Smooth muscle cell (in vitro differentiated cells): ENCODE measurements around the gene SORCS1. TPM values are rescaled to one million over a fixed set of nuclear protein-coding genes. Genes with fewer than 3 reads are reported as not detected.

Experiments
- DNase-seq: peaks from one replicate; lab custom pipeline; 2025; ENCODE audit not compliant: unreplicated experiment; lab: John Stamatoyannopoulos, UW
- H2AFZ ChIP-seq: fragments of 200-600 bp; sonication (generic); 2 replicates; pipeline ENCODE4 v1.6.0; 2016; ENCODE audit warnings: antibody characterized with exemption, low read depth, mild to moderate bottlenecking
- H3F3A ChIP-seq: fragments of 200-600 bp; sonication (generic); 2 replicates; pipeline ENCODE4 v1.6.0; 2017; ENCODE audit warnings: antibody characterized with exemption, low read depth
- H3K27ac ChIP-seq: fragments of 200-600 bp; sonication (generic); 2 replicates; pipeline ENCODE4 v1.5.1; 2016; ENCODE audit warnings: low read depth, mild to moderate bottlenecking
- H3K27me3 ChIP-seq: fragments of 200-600 bp; sonication (generic); 2 replicates; pipeline ENCODE4 v1.6.1; 2016; ENCODE audit warnings: low read depth, mild to moderate bottlenecking
- H3K36me3 ChIP-seq: fragments of 200-600 bp; sonication (generic); 2 replicates; pipeline ENCODE4 v1.5.1; 2016; ENCODE audit warnings: low read depth
- H3K4me1 ChIP-seq: fragments of 200-600 bp; sonication (generic); 2 replicates; pipeline ENCODE4 v1.5.1; 2016; ENCODE audit warnings: low read depth
- H3K4me2 ChIP-seq: fragments of 200-600 bp; sonication (generic); 2 replicates; pipeline ENCODE4 v1.6.0; 2016; ENCODE audit warnings: mild to moderate bottlenecking
- H3K4me3 ChIP-seq: fragments of 200-600 bp; sonication (generic); 2 replicates; pipeline ENCODE4 v1.5.1; 2016; ENCODE audit warnings: mild to moderate bottlenecking
- H3K79me2 ChIP-seq: fragments of 200-600 bp; sonication (generic); 2 replicates; pipeline ENCODE4 v1.6.0; 2016; ENCODE audit warnings: low read depth, mild to moderate bottlenecking
- H3K9ac ChIP-seq: fragments of 200-600 bp; sonication (generic); 2 replicates; pipeline ENCODE4 v1.6.0; 2016; ENCODE audit warnings: low read depth
- H3K9me3 ChIP-seq: fragments of 200-600 bp; sonication (generic); replicated peaks from 2 replicates; pipeline ENCODE4 v1.5.1; 2016; ENCODE audit warnings: low read depth
- H4K20me1 ChIP-seq: fragments of 200-600 bp; sonication (generic); 2 replicates; pipeline ENCODE4 v1.6.0; 2016; ENCODE audit warnings: low read depth
- WGBS: methylation state at CpG from one replicate; pipeline ENCODE4 v1.1.7; 2016; ENCODE audit warnings: low lambda C conversion rate; 5-methylcytosine and 5-hydroxymethylcytosine counted together
- polyA plus RNA-seq: library from polyadenylated mRNA; unstranded; fragments of >200 nt; fragmentation: Nextera tagmentation; extraction: Ambion mirVana; gene quantifications from 2 replicates; pipeline ENCODE4 v1.2.1, GENCODE V29; 2016
- total RNA-seq: library from RNA; depleted of rRNA; stranded (reverse); fragments of >200 nt; gene quantifications from 2 replicates; pipeline ENCODE4 v1.2.3, GENCODE V29; 2014
- TF ChIP-seq, protein P1 (sequence below): fragments of 200-600 bp; sonication (generic); IDR thresholded peaks from 2 replicates; pipeline ENCODE4 v1.5.1; 2017; ENCODE audit warnings: borderline replicate concordance, mild to moderate bottlenecking, antibody characterized with exemption; ENCODE audit not compliant: insufficient read depth, poor library complexity, severe bottlenecking

Gene SORCS1
- total and polyA plus RNA-seq, 2 experiments from 2014 or later, result 0.67 TPM; not detected in 1

DNA sequence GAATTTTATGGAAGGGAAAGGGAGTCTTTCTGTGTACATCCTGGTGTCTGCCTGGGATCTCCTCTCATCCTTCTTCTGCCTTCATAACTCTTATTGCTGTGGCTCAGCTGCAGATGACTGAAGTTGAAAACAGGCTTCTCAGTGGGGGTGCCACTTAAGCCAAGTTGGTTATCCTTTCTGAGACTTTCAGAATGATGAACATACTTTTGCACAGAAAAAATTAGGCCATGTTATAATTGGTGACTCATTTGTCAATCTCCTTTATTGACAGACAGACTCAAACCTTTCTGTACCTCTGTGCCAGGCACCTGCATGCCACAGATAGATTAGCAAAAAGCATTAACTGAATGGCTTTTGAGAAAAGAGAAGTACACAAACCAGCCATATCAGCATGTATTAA is 430.3 kb downstream of the SORCS1 start:
- no peaks in the 10 kb centered on the region for H3K36me3 ChIP-seq
- TF ChIP-seq, protein P1, sequence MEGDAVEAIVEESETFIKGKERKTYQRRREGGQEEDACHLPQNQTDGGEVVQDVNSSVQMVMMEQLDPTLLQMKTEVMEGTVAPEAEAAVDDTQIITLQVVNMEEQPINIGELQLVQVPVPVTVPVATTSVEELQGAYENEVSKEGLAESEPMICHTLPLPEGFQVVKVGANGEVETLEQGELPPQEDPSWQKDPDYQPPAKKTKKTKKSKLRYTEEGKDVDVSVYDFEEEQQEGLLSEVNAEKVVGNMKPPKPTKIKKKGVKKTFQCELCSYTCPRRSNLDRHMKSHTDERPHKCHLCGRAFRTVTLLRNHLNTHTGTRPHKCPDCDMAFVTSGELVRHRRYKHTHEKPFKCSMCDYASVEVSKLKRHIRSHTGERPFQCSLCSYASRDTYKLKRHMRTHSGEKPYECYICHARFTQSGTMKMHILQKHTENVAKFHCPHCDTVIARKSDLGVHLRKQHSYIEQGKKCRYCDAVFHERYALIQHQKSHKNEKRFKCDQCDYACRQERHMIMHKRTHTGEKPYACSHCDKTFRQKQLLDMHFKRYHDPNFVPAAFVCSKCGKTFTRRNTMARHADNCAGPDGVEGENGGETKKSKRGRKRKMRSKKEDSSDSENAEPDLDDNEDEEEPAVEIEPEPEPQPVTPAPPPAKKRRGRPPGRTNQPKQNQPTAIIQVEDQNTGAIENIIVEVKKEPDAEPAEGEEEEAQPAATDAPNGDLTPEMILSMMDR, result no peak
- H4K20me1 ChIP-seq, result no peaks in the 10 kb centered on the region
- H3F3A ChIP-seq, result no peaks in the 10 kb centered on the region
- H3K4me3 ChIP-seq, result no peak overlapping the region
- H2AFZ ChIP-seq, result no peak overlapping the region
- H3K9ac ChIP-seq, result no peak overlapping the region
- H3K27me3 ChIP-seq, result no peaks in the 10 kb centered on the region
- H3K9me3 ChIP-seq, result no peaks in the 10 kb centered on the region
- no peaks in the 10 kb centered on the region for H3K4me1 ChIP-seq
- H3K4me2 ChIP-seq, result no peak overlapping the region
- DNase-seq, result no peak
- no peaks in the 10 kb centered on the region for H3K79me2 ChIP-seq
- H3K27ac ChIP-seq, result no peak overlapping the region

GRCh38 chr10:106728232-106728631 is 436.3 kb downstream of the SORCS1 start:
- TF ChIP-seq, protein P1, result no peak
- Histone ChIP-seq H3K27ac (no peak overlapping the region), H3K27me3 (no peaks in the 10 kb centered on the region), H2AFZ (no peak overlapping the region), H3K9me3 (no peaks in the 10 kb centered on the region), H3K4me1 (no peaks in the 10 kb centered on the region), H3K79me2 (no peaks in the 10 kb centered on the region), H3K36me3 (no peaks in the 10 kb centered on the region), H3K9ac (no peak overlapping the region), H3F3A (no peaks in the 10 kb centered on the region), H3K4me2 (no peak overlapping the region), H3K4me3 (no peak overlapping the region), H4K20me1 (no peaks in the 10 kb centered on the region)
- WGBS, result 90% methylated on average over 2 of the region's 2 CpGs
- no peak for DNase-seq

DNA sequence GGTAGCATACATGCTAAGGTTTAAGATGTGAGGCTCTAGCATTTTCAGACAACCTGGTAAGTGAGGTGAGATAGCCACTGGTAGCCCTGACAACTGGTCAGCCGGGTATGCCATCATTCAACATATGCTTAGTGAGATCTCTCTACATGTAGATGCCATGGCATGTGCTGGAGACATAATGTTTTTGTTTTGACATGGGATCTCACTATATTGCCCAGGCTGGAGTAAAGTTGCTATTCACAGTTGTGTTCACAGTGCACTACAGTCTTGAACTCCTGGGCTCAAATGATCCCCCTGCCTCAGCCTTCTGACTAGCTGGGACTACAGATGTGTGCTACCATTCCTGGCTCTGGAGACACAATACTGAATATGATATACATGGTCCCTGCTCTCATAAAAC is 437.3 kb downstream of the SORCS1 start:
- Histone ChIP-seq H3K4me2 (no peak overlapping the region), H3K9ac (no peak overlapping the region), H3K27me3 (no peaks in the 10 kb centered on the region), H3K4me3 (no peak overlapping the region), H4K20me1 (no peaks in the 10 kb centered on the region), H3K9me3 (no peaks in the 10 kb centered on the region), H3K4me1 (no peaks in the 10 kb centered on the region), H3K36me3 (no peaks in the 10 kb centered on the region), H3K27ac (no peak overlapping the region), H3F3A (no peaks in the 10 kb centered on the region), H3K79me2 (no peaks in the 10 kb centered on the region), H2AFZ (no peak overlapping the region)
- WGBS, result 86% methylated on average over 1 of the region's 1 CpG
- TF ChIP-seq, protein P1, result no peak
- DNase-seq, result no peak

DNA sequence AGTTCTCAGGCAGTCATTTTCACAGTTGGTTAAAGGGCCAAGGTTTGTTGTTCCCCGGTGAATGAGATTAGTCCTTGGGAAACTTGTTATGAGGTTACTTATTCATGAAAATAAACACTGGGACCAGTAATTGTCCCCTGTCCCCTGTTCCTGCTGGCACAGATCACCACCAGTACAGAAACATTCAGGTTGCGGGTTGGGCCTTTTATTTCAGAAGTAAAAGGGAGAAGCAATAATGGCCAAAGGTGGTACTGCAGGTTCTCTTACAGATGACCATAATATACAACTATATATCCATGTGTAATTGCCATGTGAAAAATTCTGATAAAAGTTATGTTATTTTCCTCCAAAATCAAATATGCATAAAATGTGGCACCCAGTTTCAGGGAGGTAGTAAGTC is 442.0 kb downstream of the SORCS1 start:
- no peak overlapping the region for H2AFZ ChIP-seq
- H3K9me3 ChIP-seq, result no peaks in the 10 kb centered on the region
- no peaks in the 10 kb centered on the region for H3K27me3 ChIP-seq
- 100% methylated on average over 2 of the region's 2 CpGs for whole genome bisulfite sequencing
- no peaks in the 10 kb centered on the region for H3K4me1 ChIP-seq
- TF ChIP-seq, protein P1, result no peak
- H3K27ac ChIP-seq, result no peak overlapping the region
- DNase-seq, result no peak
- no peaks in the 10 kb centered on the region for H4K20me1 ChIP-seq
- no peaks in the 10 kb centered on the region for H3K79me2 ChIP-seq
- H3K4me2 ChIP-seq, result no peak overlapping the region
- no peaks in the 10 kb centered on the region for H3K36me3 ChIP-seq
- no peaks in the 10 kb centered on the region for H3F3A ChIP-seq
- no peak overlapping the region for H3K4me3 ChIP-seq
- H3K9ac ChIP-seq, result no peak overlapping the region
